NCI-H1417 treated with DMSO at 0.1 percent for 48 hours (cell line): ENCODE results near the gene SIRT1.
"Not testable (repeated sequence)": the region's sequence is repeated elsewhere in the genome, so short reads cannot be mapped to it uniquely, and the experiment has no call there.

ENCODE experiments used
- DNase-seq: peaks from one replicate; lab custom pipeline; 2025; lab: John Stamatoyannopoulos, UW

Gene SIRT1

GRCh38 chr10:67877421-67877820 lies 7.0 kb upstream of the SIRT1 start:
- DNase-seq: not testable (repeated sequence)

DNA sequence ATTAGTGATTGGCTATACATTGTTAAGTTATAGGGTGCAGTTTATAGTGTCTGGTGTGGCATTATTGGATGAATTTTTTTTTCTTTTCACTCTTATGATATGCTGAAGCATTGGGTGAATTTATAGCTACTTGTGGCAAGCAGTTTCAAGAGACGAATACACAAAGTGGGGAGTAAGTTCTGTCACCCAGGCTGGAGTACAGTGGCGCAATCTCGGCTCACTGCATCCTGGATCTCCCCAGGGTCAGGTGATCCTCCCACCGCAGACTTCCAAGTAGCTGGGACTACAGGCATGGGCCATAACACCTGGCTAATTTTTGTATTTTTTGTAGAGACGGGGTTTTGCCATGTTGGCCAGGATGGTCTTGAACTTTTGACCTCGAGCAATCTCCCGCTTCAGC lies 6.3 kb upstream of the SIRT1 start:
- no peak for DNase-seq

- DNase-seq: no peak
Observed at GRCh38 chr10:67883710-67884312, 645 bp upstream of the SIRT1 start.

- DNase-seq: peak; percentile 16
Observed at GRCh38 chr10:67884842-67885670, 600 bp downstream of the SIRT1 start.

DNA sequence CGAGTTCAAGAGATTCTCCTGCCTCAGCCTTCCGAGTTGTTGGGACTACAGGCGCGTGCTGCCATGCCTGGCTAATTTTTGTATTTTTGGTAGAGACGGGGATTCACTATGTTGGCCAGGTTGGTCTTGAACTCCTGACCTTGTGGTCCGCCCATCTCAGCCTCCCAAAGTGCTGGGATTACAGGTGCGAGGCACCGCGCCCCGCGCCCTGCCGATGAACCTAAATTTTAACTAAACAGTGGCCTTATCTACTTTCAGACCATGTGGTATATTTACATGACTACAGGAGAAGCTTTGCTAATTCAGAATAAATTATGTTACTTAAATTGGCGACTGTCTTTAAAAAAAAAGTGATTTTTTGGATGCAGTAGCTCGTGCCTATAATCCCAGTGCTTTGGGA lies 9.2 kb downstream of the SIRT1 start:
- DNase-seq: no peak

DNA sequence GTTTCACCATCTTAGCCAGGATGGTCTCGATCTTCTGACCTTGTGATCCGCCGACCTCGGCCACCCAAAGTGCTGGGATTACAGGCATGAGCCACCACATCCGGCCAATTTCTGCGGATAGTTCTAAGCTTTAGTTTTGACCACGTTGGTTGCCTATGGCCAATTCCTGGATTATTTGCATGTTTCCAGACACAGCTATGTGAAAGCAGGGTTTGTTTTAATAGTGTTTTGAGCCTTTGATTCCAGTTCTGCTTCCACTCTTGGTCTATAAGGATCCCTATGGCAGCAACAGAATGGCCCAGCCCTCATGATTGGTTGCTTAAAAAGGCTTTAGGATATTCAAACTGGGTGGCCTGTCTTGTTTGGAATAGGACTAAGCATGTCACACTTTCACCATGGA lies 19.1 kb downstream of the SIRT1 start:
- DNase-seq: no peak

DNA sequence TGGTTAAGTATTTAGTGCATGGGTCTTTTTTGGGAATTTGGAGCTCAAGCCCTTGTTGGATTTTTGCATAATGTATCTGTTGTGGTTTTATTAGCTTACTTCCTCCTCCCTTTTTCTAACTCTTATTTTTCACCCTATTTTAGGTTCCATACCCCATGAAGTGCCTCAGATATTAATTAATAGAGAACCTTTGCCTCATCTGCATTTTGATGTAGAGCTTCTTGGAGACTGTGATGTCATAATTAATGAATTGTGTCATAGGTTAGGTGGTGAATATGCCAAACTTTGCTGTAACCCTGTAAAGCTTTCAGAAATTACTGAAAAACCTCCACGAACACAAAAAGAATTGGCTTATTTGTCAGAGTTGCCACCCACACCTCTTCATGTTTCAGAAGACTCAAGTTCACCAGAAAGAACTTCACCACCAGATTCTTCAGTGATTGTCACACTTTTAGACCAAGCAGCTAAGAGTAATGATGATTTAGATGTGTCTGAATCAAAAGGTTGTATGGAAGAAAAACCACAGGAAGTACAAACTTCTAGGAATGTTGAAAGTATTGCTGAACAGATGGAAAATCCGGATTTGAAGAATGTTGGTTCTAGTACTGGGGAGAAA lies 28.0 kb downstream of the SIRT1 start:
- DNase-seq: no peak

- DNase-seq: no peak
Observed at GRCh38 chr10:67914777-67915340, 30.4 kb downstream of the SIRT1 start.

DNA sequence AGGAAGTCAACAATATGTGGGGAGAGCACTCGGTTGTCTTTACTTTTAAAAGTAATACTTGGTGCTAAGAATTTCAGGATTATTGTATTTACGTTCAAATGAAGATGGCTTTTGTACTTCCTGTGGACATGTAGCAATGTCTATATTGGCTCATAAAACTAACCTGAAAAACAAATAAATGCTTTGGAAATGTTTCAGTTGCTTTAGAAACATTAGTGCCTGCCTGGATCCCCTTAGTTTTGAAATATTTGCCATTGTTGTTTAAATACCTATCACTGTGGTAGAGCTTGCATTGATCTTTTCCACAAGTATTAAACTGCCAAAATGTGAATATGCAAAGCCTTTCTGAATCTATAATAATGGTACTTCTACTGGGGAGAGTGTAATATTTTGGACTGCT lies 32.7 kb downstream of the SIRT1 start:
- no peak for DNase-seq

DNA sequence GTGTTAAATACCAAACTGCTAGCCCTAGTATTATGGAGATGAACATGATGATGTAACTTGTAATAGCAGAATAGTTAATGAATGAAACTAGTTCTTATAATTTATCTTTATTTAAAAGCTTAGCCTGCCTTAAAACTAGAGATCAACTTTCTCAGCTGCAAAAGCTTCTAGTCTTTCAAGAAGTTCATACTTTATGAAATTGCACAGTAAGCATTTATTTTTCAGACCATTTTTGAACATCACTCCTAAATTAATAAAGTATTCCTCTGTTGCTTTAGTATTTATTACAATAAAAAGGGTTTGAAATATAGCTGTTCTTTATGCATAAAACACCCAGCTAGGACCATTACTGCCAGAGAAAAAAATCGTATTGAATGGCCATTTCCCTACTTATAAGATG lies 33.2 kb downstream of the SIRT1 start:
- DNase-seq: no peak

- DNase-seq: no peak
Observed at GRCh38 chr10:67921065-67921464, 36.6 kb downstream of the SIRT1 start.

DNA sequence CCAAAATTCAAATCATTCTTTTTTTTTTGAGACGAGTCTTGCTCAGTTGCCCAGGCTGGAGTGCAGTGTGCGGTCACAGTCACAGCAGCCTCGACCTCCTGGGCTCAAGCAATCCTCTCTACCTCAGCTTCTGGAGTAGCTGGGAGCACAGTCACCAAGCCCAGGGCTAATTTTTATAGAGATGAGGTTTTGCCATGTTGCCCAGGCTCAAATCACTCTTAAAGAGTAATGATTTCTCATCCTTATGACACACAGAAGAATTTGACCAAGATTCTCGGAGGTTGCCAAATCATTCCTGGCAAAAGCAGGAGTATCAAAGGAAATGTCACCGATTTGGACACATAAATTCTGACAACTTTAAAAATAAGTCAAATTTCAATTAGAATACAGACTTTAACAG lies 39.1 kb downstream of the SIRT1 start:
- no peak for DNase-seq

DNA sequence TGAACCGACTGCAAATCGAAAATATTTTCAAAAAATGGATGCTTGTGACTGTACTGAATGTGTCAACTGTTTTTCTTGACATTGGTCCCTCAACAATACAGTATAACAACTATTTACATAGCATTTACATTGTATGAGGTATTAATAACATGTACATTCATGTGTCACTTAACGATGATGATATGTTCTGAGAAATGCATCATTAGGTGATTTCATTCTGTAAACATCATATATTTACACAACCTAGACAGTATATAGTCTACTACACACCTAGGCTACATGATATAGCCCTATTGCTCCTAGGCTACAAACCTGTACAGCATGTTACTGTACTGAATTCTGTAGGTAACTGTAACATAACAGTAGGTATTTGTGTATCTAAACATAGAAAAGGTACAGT lies 39.7 kb downstream of the SIRT1 start:
- DNase-seq: no peak

DNA sequence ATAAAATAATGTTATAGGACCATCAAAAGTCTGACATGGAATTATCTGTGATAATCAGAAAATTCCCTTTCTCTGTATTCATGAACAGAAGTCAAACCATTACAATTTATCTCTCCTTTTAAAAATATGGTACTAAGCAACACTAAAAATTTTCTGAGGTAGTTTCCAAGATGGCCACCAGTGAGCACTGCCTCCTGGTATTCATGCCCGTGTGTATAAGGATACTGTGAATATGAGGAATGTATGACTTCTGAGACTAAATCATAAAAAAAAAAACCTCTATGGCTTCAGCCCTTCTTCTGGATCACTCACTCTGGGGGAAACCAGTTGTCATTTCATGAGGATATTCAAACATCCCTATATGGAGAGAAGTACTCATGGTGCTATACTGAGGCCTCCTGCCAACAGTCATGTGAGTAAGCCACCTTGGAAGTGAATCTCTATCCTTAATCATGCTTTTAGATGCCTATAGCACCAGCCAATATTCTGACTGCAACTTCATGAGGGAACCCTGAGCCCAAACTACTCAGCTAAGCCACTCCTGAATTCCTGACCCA lies 41.1 kb downstream of the SIRT1 start:
- DNase-seq: no peak

GRCh38 chr10:67926951-67927350 lies 42.5 kb downstream of the SIRT1 start:
- no peak for DNase-seq

- DNase-seq: no peak
Observed at GRCh38 chr10:67933199-67933598, 48.7 kb downstream of the SIRT1 start.

GRCh38 chr10:67934336-67934735 lies 49.9 kb downstream of the SIRT1 start:
- no peak for DNase-seq

DNA sequence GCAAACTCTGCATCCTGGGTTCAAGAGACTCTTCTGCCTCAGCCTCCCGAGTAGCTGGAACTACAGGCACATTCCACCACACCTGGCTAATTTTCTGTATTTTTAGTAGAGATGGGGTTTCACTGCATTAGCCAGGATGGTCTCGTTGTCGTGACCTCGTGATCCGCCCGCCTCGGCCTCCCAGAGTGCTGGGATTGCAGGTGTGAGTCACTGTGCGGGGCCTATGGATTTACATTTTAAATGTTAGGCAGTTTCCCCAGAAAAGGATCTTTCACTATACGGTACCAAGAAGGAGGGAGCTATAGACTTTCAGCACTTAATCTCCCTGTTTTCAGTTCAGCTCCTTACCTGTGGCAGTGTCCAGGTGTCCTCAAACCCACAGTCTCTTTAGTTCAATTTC lies 50.8 kb downstream of the SIRT1 start:
- DNase-seq: no peak

DNA sequence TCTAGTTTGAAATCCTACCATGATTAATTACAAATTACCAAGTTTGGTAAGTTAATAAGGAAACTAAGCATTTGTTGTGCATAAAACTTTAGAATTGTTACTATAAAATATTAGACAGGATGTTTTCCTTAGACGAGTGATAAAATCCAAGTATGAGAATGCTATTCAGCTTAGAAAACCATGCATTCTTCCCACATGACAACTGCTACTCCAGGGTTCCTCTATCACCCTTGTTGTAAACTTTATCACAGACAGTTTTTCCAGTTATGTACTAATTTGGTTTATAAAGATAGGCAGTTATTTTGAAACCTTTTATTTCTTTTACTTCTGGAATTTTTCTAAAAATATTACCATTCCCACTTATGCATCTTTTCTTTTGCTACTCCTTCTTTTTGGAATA lies 52.0 kb downstream of the SIRT1 start:
- DNase-seq: no peak

GRCh38 chr10:67943917-67944316 lies 59.5 kb downstream of the SIRT1 start:
- no peak for DNase-seq

GRCh38 chr10:67955614-67956013 lies 71.2 kb downstream of the SIRT1 start:
- DNase-seq: no peak

DNA sequence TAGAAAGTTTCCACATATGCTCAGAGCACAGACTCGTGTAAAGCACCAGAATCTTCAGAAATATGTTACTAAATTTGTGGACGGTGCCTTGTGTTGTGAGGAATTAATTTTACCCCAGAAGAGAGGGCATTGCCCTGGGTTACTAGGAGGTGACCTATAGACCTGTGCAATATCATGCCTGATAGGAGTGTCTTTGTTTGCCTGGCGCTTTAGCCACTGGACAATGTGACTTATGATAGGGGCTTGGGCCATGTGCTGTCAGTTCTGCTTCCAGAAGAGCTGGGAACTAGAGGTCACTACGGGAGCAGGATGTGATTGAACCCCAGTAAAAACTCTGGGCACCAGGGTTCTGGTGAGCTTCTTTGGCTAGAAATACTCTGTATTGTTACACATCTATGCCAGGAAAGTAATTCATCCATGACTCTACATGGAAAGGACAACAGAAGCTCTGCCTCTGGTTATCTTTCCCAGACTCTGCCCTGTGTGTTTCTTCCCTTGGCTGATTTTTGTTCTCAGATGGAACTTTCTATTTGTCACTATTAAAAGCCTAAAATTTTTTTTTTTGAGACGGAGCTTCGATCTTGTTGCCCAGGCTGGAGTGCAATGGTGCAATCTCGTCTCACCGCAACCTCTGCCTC lies 75.5 kb downstream of the SIRT1 start:
- no peak for DNase-seq
